Endothelial cell of umbilical vein (primary cell): ENCODE measurements around the gene SCGB3A1. TPM values are rescaled to one million over a fixed set of nuclear protein-coding genes. Genes with fewer than 3 reads are reported as not detected.

Experiments
- BruUV-seq: library from RNA; stranded (reverse); fragments of 400-500 nt; replicated peaks from 2 replicates; lab custom pipeline; 2021; lab: Mats Ljungman, UMichigan
- CTCF ChIA-PET: fragments of 300-600, 350-600 bp; sonication (Branson Sonifier 250); formaldehyde crosslinking; loops from one replicate; lab custom pipeline; 2021; ENCODE audit warnings: antibody characterized with exemption, inconsistent platforms; lab: Charles Lee
- POLR2A ChIA-PET: fragments of 300-600, 350-600 bp; sonication (Branson Sonifier 250); formaldehyde crosslinking; loops from one replicate; lab custom pipeline; 2021; ENCODE audit warnings: antibody characterized with exemption, inconsistent platforms; lab: Charles Lee
- DNase-seq: peaks from one replicate; pipeline ENCODE4 v3.0.0-alpha.2; 2011; ENCODE audit warnings: low read depth, low spot score
- FAIRE-seq: peaks from 2 replicates; lab custom pipeline; 2011; peaks lifted over from hg19 to GRCh38; lab: Jason Lieb, UNC
- H2AFZ ChIP-seq: 2 replicates; pipeline ENCODE4 v1.6.0; 2012; ENCODE audit warnings: low read depth, low read length, control low read depth, inconsistent platforms
- H3K27ac ChIP-seq: 2 replicates; pipeline ENCODE4 v1.5.1; 2011; ENCODE audit warnings: low read depth, mild to moderate bottlenecking, control low read depth, low read length, moderate library complexity; ENCODE audit not compliant: insufficient read depth
- H3K27me3 ChIP-seq, 2 experiments: 2 replicates each; pipeline versions ENCODE4 v1.6.0 to v1.6.1; 2011; ENCODE audit warnings: low read length in 2 of 2, mixed read lengths in 1 of 2; ENCODE audit not compliant: control insufficient read depth in 2 of 2, insufficient read depth in 2 of 2
- H3K36me3 ChIP-seq, 2 experiments: 2 replicates in 1 of 2; 3 replicates in 1 of 2; pipeline ENCODE4 v1.5.1; 2011; ENCODE audit warnings: low read length in 2 of 2, mild to moderate bottlenecking in 1 of 2, moderate library complexity in 1 of 2; ENCODE audit not compliant: control insufficient read depth in 2 of 2, insufficient read depth in 2 of 2; ENCODE audit errors: extremely low read depth in 1 of 2
- H3K4me1 ChIP-seq: 3 replicates; pipeline ENCODE4 v1.5.1; 2011; ENCODE audit warnings: mild to moderate bottlenecking, low read length; ENCODE audit not compliant: control insufficient read depth, insufficient read depth; ENCODE audit errors: extremely low read depth
- H3K4me2 ChIP-seq: 2 replicates; pipeline ENCODE4 v1.6.1; 2011; ENCODE audit warnings: low read length, control low read depth, mixed read lengths; ENCODE audit not compliant: insufficient read depth
- H3K4me3 ChIP-seq, 3 experiments: fragments of 200-600 bp in 1 of 3; sonication (generic), shearing (Covaris generic) in 1 of 3; replicated peaks in 1 of 3; 2 replicates each; pipeline ENCODE4 v1.5.1; 2011 to 2016; ENCODE audit warnings: control low read depth in 3 of 3, low read length in 3 of 3, mild to moderate bottlenecking in 2 of 3, inconsistent platforms in 1 of 3, low read depth in 1 of 3, moderate library complexity in 1 of 3; ENCODE audit not compliant: insufficient read depth in 1 of 3
- H3K79me2 ChIP-seq: 2 replicates; pipeline ENCODE4 v1.6.0; 2012; ENCODE audit warnings: low read length, inconsistent platforms; ENCODE audit not compliant: control insufficient read depth, insufficient read depth
- H3K9ac ChIP-seq: replicated peaks from 2 replicates; pipeline ENCODE3; 2011; ENCODE audit warnings: low read length, control low read depth; ENCODE audit not compliant: insufficient read depth; ENCODE audit errors: extremely low read depth
- H3K9me1 ChIP-seq: replicated peaks from 3 replicates; pipeline ENCODE4 v1.6.0; 2011; ENCODE audit warnings: mild to moderate bottlenecking, low read length; ENCODE audit not compliant: control insufficient read depth, insufficient read depth; ENCODE audit errors: extremely low read depth
- H3K9me3 ChIP-seq: replicated peaks from 2 replicates; pipeline ENCODE4 v1.5.1; 2012; ENCODE audit warnings: low read length, inconsistent platforms; ENCODE audit not compliant: control insufficient read depth, insufficient read depth
- H4K20me1 ChIP-seq: replicated peaks from 2 replicates; pipeline ENCODE3; 2011; ENCODE audit warnings: mild to moderate bottlenecking, low read length; ENCODE audit not compliant: control insufficient read depth, insufficient read depth; ENCODE audit errors: extremely low read depth
- EZH2 ChIP-seq: IDR thresholded peaks from 2 replicates; pipeline ENCODE4 v1.6.1; 2012; ENCODE audit warnings: borderline replicate concordance, low read depth, mild to moderate bottlenecking, moderate library complexity, low read length, inconsistent platforms; ENCODE audit not compliant: severe bottlenecking
- FOS ChIP-seq: IDR thresholded peaks from 2 replicates; pipeline ENCODE4 v1.6.1; 2011; ENCODE audit warnings: mild to moderate bottlenecking, low read length, moderate library complexity, borderline replicate concordance; ENCODE audit not compliant: insufficient read depth
- GATA2 ChIP-seq: IDR thresholded peaks from 2 replicates; pipeline ENCODE4 v1.7.0; 2011; ENCODE audit warnings: low read depth, mild to moderate bottlenecking, moderate library complexity, mixed read lengths, low read length; ENCODE audit not compliant: insufficient read length, insufficient read depth
- JUN ChIP-seq: IDR thresholded peaks from 2 replicates; pipeline ENCODE4 v1.6.1; 2011; ENCODE audit warnings: borderline replicate concordance, low read depth; ENCODE audit not compliant: insufficient read length, insufficient read depth
- MAX ChIP-seq: IDR thresholded peaks from 2 replicates; pipeline ENCODE4 v1.6.1; 2011; ENCODE audit not compliant: insufficient read depth, insufficient read length
- MYC ChIP-seq: IDR thresholded peaks from one replicate; pipeline ENCODE4 v1.6.1; 2011; ENCODE audit warnings: mild to moderate bottlenecking, low read depth, low read length
- POLR2A ChIP-seq: IDR thresholded peaks from 2 replicates; pipeline ENCODE4 v1.6.1; 2012; ENCODE audit warnings: low read depth, mild to moderate bottlenecking, control low read depth, low read length
- POLR2AphosphoS5 ChIP-seq: IDR thresholded peaks from 2 replicates; pipeline ENCODE4 v1.6.1; 2012; ENCODE audit warnings: low read depth, mild to moderate bottlenecking, control low read depth, low read length, moderate library complexity; ENCODE audit not compliant: insufficient read depth
- dilution Hi-C: fragments of 300-500 bp; cut with MboI; formaldehyde crosslinking; loops from one replicate; pipeline ENCODE4 v1.15.0; 2019; ENCODE audit warnings: low sequenced_read_pairs; ENCODE audit not compliant: extremely low pct_ligation_motif_present
- intact Hi-C: fragments of 100-400 bp; cut with micrococcal nuclease; formaldehyde crosslinking; loops from one replicate; pipeline ENCODE4 v1.10.0; 2022
- polyA plus RNA-seq, 4 experiments: library from polyadenylated mRNA; depleted of rRNA in 3 of 4; stranded (reverse) in 3 of 4; unstranded in 1 of 4; fragments of >200 nt; gene quantifications; 2 replicates each; pipeline versions ENCODE4 v1.2.1 to v1.2.3, GENCODE V29; 2011 to 2012; ENCODE audit warnings: missing spikeins in 1 of 4
- total RNA-seq: library from RNA; stranded (reverse); gene quantifications from 2 replicates; pipeline ENCODE4 v1.2.3, GENCODE V29; 2021
- TF ChIP-seq, protein P1 (sequence below), 2 donors: IDR thresholded peaks; 1 replicate in 1 of 2; 2 replicates in 1 of 2; pipeline ENCODE4 v1.5.1; 2011; ENCODE audit warnings: low read length in 2 of 2, mild to moderate bottlenecking in 2 of 2, moderate library complexity in 2 of 2, control low read depth in 1 of 2, inconsistent platforms in 1 of 2, low read depth in 1 of 2; ENCODE audit not compliant: insufficient read depth in 1 of 2; ENCODE audit errors: extremely low read depth in 1 of 2

Gene SCGB3A1
- total and polyA plus RNA-seq, 2 donors (not counting 3 experiments of a cell fraction or from before 2014, with no cell fraction given) = 0.73 TPM; not detected in 1

DNA sequence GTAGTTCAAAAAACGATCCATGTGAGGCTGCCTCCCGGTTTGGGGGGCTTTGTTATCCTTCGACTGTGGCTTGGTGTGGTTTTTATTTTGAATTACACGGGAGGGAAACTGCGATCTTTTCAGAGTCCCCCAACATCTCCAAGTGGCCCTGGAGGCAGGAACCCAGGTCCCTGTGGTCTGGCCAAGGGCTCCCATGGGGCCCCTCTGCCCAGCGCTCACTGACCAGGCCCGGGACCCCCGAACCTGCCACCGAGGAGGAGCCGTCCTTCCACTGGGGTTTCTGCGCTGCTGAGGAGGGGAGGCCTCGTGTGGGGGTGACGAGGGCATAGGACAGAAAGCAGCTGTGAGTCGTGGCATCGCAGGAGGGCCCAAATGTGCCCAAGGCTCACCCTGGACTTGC is 18.1 kb upstream of the SCGB3A1 start:
- H3K79me2 ChIP-seq = no peaks in the 10 kb centered on the region
- dilution Hi-C loops = no loop called here
- no peaks in the 10 kb centered on the region for H4K20me1 ChIP-seq
- no peaks in the 10 kb centered on the region for H3K4me1 ChIP-seq
- CTCF ChIA-PET = no interaction called here
- BruUV-seq = no TSS peak
- no peaks in the 10 kb centered on the region for H3K9me1 ChIP-seq
- FAIRE-seq = no peak
- H3K9me3 ChIP-seq = no peaks in the 10 kb centered on the region
- DNase-seq = no peak
- H2AFZ ChIP-seq = no peak overlapping the region
- H3K27ac ChIP-seq = no peak overlapping the region
- intact Hi-C loops = no loop called here
- no peaks in the 10 kb centered on the region for H3K27me3 ChIP-seq
- peaks cover 0 to 2% of the 10 kb centered on the region in 2 experiments for H3K36me3 ChIP-seq
- TF ChIP-seq EZH2 (no peak), MAX (no peak), POLR2A (no peak), JUN (no peak), GATA2 (no peak), MYC (no peak), FOS (no peak)
- no peak overlapping the region for H3K4me2 ChIP-seq
- POLR2A ChIA-PET = no interaction called here
- H3K9ac ChIP-seq = no peak overlapping the region
- no peak overlapping the region for H3K4me3 ChIP-seq

GRCh38 chr5:180608572-180609310 is 17.4 kb upstream of the SCGB3A1 start:
- Histone ChIP-seq H3K27ac (no peak overlapping the region), H3K36me3 (peaks cover 0 to 2% of the 10 kb centered on the region in 2 experiments), H3K4me1 (no peaks in the 10 kb centered on the region), H3K9me1 (no peaks in the 10 kb centered on the region), H3K4me3 (no peak overlapping the region), H3K9me3 (no peaks in the 10 kb centered on the region), H3K79me2 (no peaks in the 10 kb centered on the region), H2AFZ (no peak overlapping the region), H3K4me2 (no peak overlapping the region), H4K20me1 (no peaks in the 10 kb centered on the region), H3K27me3 (no peaks in the 10 kb centered on the region), H3K9ac (no peak overlapping the region)
- intact Hi-C loops (no loop called here), dilution Hi-C loops (no loop called here)
- no TSS peak for BruUV-seq
- ChIA-PET CTCF (no interaction called here), POLR2A (no interaction called here)
- TF ChIP-seq POLR2A = no peak
- TF ChIP-seq EZH2 = no peak
- TF ChIP-seq MAX = no peak
- no peak for TF ChIP-seq MYC
- no peak for TF ChIP-seq POLR2AphosphoS5
- TF ChIP-seq, protein P1, sequence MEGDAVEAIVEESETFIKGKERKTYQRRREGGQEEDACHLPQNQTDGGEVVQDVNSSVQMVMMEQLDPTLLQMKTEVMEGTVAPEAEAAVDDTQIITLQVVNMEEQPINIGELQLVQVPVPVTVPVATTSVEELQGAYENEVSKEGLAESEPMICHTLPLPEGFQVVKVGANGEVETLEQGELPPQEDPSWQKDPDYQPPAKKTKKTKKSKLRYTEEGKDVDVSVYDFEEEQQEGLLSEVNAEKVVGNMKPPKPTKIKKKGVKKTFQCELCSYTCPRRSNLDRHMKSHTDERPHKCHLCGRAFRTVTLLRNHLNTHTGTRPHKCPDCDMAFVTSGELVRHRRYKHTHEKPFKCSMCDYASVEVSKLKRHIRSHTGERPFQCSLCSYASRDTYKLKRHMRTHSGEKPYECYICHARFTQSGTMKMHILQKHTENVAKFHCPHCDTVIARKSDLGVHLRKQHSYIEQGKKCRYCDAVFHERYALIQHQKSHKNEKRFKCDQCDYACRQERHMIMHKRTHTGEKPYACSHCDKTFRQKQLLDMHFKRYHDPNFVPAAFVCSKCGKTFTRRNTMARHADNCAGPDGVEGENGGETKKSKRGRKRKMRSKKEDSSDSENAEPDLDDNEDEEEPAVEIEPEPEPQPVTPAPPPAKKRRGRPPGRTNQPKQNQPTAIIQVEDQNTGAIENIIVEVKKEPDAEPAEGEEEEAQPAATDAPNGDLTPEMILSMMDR (IDR thresholded peaks at IDR 0.05; ENCODE audit: extremely low read depth in 1 of 2, insufficient read depth in 1 of 2, low read depth in 1 of 2, low read length in 2 of 2) = no peak
- TF ChIP-seq GATA2 = no peak
- TF ChIP-seq JUN = no peak
- no peak for TF ChIP-seq FOS
- DNase-seq (no peak), FAIRE-seq (no peak)
